Vagina (tissue), 2 donors: ENCODE data around the gene RYR3. TPM values are rescaled to one million over a fixed set of nuclear protein-coding genes. Genes with fewer than 3 reads are reported as not detected.

Source experiments
- DNase-seq, 2 donors: peaks; one replicate each; pipeline ENCODE4 v3.0.0-alpha.2; 2017; ENCODE audit errors: extremely low spot score in 2 of 2
- H3K27ac ChIP-seq: fragments of 200-600 bp; sonication (generic); one replicate; pipeline ENCODE4 v1.5.1; 2019
- H3K27me3 ChIP-seq: fragments of 200-600 bp; sonication (generic); one replicate; pipeline ENCODE4 v1.5.1; 2019
- H3K36me3 ChIP-seq, 2 donors: fragments of 200-600 bp; sonication (generic); one replicate each; pipeline ENCODE4 v1.5.1; 2017 to 2019
- H3K4me1 ChIP-seq: fragments of 200-600 bp; sonication (generic); one replicate; pipeline ENCODE4 v1.5.1; 2019
- H3K4me3 ChIP-seq, 2 donors: fragments of 200-600 bp; sonication (generic); 1 replicate in 1 of 2; 2 replicates in 1 of 2; pipeline ENCODE4 v1.5.1; 2016 to 2019
- H3K9me3 ChIP-seq: fragments of 200-600 bp; sonication (generic); one replicate; pipeline ENCODE4 v1.5.1; 2019
- CTCF ChIP-seq, 3 experiments: fragments of 450-650 bp in 2 of 3; fragments of 200-600 bp in 1 of 3; sonication (generic) in 1 of 3; IDR thresholded peaks; one replicate each; pipeline ENCODE4 v1.5.1; 2017 to 2019; ENCODE audit warnings: antibody characterized with exemption in 3 of 3, mild to moderate bottlenecking in 2 of 3, moderate library complexity in 2 of 3
- POLR2A ChIP-seq, 2 donors: fragments of 450-650 bp; IDR thresholded peaks; one replicate each; pipeline ENCODE4 v1.6.1; 2017; ENCODE audit warnings: antibody characterized with exemption in 2 of 2, mild to moderate bottlenecking in 2 of 2, moderate library complexity in 2 of 2
- POLR2AphosphoS5 ChIP-seq, 2 donors: sonication (generic); formaldehyde crosslinking; IDR thresholded peaks; one replicate each; pipeline ENCODE4 v1.9.0; 2017; ENCODE audit warnings: antibody characterized with exemption in 2 of 2, mild to moderate bottlenecking in 2 of 2, low read depth in 1 of 2; ENCODE audit not compliant: insufficient read depth in 1 of 2
- intact Hi-C: fragments of 100-400 bp; cut with DNase I; formaldehyde crosslinking; loops from one replicate; pipeline ENCODE4 v1.15.1; 2023
- total RNA-seq: library from RNA; depleted of rRNA; stranded (reverse); fragments of >200 nt; gene quantifications from one replicate; pipeline ENCODE4 v1.2.3, GENCODE V29; 2016

Gene RYR3
- total RNA-seq, 1 donor from 2014 or later: 16.5 TPM

GRCh38 chr15:33754242-33754641 lies 443.5 kb downstream of the RYR3 start:
- Histone ChIP-seq H3K27ac (no peak overlapping the region), H3K27me3 (no peaks in the 10 kb centered on the region), H3K9me3 (no peaks in the 10 kb centered on the region), H3K36me3 (no peaks in the 10 kb centered on the region), H3K4me1 (no peaks in the 10 kb centered on the region), H3K4me3 (no peak overlapping the region)
- TF ChIP-seq POLR2AphosphoS5 (IDR thresholded peaks at IDR 0.05; ENCODE audit: insufficient read depth in 1 of 2, low read depth in 1 of 2) (no peak), CTCF (IDR thresholded peaks at IDR 0.05) (no peak), POLR2A (IDR thresholded peaks at IDR 0.05) (no peak)
- intact Hi-C loops: no loop called here
- no peak for DNase-seq

DNA sequence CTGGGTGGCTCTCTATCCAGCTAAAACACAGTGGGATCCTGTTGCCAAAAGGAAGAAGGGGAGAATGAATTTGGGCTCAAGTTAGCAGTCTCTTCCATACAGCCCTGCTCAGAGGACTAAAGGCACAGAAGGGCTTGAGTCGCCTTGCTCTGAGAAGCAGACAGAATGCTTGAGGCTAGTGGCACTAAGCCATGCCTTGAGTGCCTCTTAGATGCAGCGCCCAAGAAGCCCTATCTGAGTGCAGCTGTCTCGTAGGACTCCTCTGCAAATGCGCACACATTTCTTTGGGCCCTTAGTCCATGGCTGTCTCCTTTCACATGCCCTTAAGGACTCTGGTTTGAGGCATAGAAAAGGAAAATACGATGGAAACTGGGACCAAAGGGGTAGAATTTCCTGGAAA lies 446.2 kb downstream of the RYR3 start:
- Histone ChIP-seq H3K36me3 (no peaks in the 10 kb centered on the region), H3K27me3 (no peaks in the 10 kb centered on the region), H3K4me1 (no peaks in the 10 kb centered on the region), H3K27ac (no peak overlapping the region), H3K9me3 (no peaks in the 10 kb centered on the region), H3K4me3 (no peak overlapping the region)
- TF ChIP-seq CTCF (IDR thresholded peaks at IDR 0.05) (no peak), POLR2AphosphoS5 (IDR thresholded peaks at IDR 0.05; ENCODE audit: insufficient read depth in 1 of 2, low read depth in 1 of 2) (no peak), POLR2A (IDR thresholded peaks at IDR 0.05) (no peak)
- DNase-seq: no peak
- intact Hi-C loops: no loop called here

- no peak overlapping the region for H3K27ac ChIP-seq
- H3K4me1 ChIP-seq: no peaks in the 10 kb centered on the region
- no peak for TF ChIP-seq POLR2A (IDR thresholded peaks at IDR 0.05)
- TF ChIP-seq POLR2AphosphoS5 (IDR thresholded peaks at IDR 0.05; ENCODE audit: insufficient read depth in 1 of 2, low read depth in 1 of 2): no peak
- no peak for TF ChIP-seq CTCF (IDR thresholded peaks at IDR 0.05)
- intact Hi-C loops: no loop called here
- no peak overlapping the region for H3K4me3 ChIP-seq
- H3K9me3 ChIP-seq: no peaks in the 10 kb centered on the region
- H3K27me3 ChIP-seq: no peaks in the 10 kb centered on the region
- H3K36me3 ChIP-seq: no peaks in the 10 kb centered on the region
- no peak for DNase-seq
These were observed 446.9 kb downstream of the RYR3 start for GRCh38 chr15:33757516-33758232.

DNA sequence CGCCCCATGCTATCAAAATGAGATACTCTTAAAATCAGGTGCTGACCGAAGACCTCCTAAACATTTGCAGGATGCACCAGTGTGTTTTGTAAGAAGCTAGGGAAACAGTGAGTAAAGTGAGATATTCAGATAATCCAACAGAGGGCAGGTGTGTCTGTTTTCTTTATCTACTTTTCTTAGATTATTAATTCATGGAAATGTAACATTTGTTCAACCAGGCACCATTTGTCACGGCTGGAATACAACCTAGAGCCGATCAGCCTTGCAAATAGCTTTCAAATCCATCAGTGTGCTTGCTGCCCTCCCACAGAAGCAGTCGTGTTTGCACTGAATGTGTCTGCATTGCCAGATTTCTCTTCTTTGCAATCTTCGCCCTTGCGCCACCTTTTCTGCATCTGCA lies 455.6 kb downstream of the RYR3 start:
- H3K36me3 ChIP-seq: no peaks in the 10 kb centered on the region
- intact Hi-C loops: no loop called here
- no peak overlapping the region for H3K4me3 ChIP-seq
- H3K9me3 ChIP-seq: no peaks in the 10 kb centered on the region
- no peak for DNase-seq
- H3K27ac ChIP-seq: no peak overlapping the region
- TF ChIP-seq CTCF (IDR thresholded peaks at IDR 0.05): no peak
- no peak for TF ChIP-seq POLR2A (IDR thresholded peaks at IDR 0.05)
- no peak for TF ChIP-seq POLR2AphosphoS5 (IDR thresholded peaks at IDR 0.05; ENCODE audit: insufficient read depth in 1 of 2, low read depth in 1 of 2)
- H3K27me3 ChIP-seq: no peaks in the 10 kb centered on the region
- no peaks in the 10 kb centered on the region for H3K4me1 ChIP-seq

- no peak overlapping the region for H3K27ac ChIP-seq
- H3K9me3 ChIP-seq: no peaks in the 10 kb centered on the region
- intact Hi-C loops: no loop called here
- H3K4me1 ChIP-seq: no peaks in the 10 kb centered on the region
- H3K4me3 ChIP-seq: no peak overlapping the region
- no peaks in the 10 kb centered on the region for H3K27me3 ChIP-seq
- no peak for TF ChIP-seq POLR2A (IDR thresholded peaks at IDR 0.05)
- TF ChIP-seq CTCF (IDR thresholded peaks at IDR 0.05): no peak
- TF ChIP-seq POLR2AphosphoS5 (IDR thresholded peaks at IDR 0.05; ENCODE audit: insufficient read depth in 1 of 2, low read depth in 1 of 2): no peak
- H3K36me3 ChIP-seq: no peaks in the 10 kb centered on the region
- no peak for DNase-seq
These were observed 458.0 kb downstream of the RYR3 start for GRCh38 chr15:33768670-33769190.
